ENCODE data around the gene MBD3L2B. TPM values are rescaled to one million over a fixed set of nuclear protein-coding genes. Genes with fewer than 3 reads are reported as not detected.
A peak's percentile ranks its signal among the peaks of the same experiment; 100 is the strongest.

The MBD3L2B gene
- total and polyA plus RNA-seq, 9 of the 15 experiments (the other 6 are each of a cell fraction or from before 2014, with no cell fraction given), result not detected

DNA sequence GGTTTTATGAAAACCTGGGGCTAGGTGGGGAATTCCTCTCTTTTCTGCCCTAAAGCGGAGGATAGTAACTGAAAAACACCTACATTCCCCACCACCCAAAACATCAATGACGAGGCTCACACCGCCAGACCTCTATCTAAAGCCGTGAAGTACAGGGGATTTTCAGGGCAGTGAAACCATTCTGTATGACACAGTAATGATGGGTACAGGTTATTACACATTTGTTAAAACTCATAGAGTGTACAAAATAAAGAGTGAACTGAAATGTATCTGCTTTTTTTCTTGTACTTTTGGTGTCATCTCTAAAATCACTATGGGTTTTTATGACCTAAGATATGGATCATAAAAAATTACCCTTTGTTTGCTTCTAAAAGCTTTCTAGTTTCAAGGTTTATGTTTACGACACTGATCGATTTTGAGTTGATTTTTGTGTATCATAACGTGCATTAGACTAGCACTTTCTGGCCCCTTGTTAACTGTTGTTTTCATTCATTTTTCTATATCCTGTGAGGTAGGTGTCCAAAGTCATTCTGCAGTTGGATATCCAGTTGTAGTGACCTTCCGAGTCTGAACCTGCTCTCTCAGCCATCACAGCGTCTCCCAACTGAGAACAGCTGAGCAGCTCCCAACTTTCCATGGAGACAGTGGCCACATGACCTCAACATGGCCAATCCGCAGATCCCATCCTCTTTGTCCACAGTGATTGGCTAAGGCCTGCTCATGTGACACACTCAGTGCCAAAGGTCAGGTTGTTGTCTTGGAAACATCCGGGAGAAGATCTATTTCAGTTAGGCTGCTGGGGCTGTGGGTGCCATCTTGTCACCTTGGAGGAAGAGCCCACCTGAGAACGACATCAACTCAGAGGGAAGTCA is 10.3 kb downstream of the MBD3L2B start:
- Histone ChIP-seq H3K79me2 (ENCODE audit: control insufficient read depth, insufficient read depth, low read length) (no peaks in the 10 kb centered on the region), H3K27ac (ENCODE audit: extremely low read depth, low read depth, low read length) (no peak overlapping the region), H3K4me2 (ENCODE audit: insufficient read depth, low read length) (no peak overlapping the region), H3K9me1 (ENCODE audit: control insufficient read depth, insufficient read depth, low read length) (no peaks in the 10 kb centered on the region), H3K4me3 (no peak overlapping the region), H4K20me1 (replicated peaks; ENCODE audit: control insufficient read depth, insufficient read depth, low read length) (no peaks in the 10 kb centered on the region), H3K27me3 (ENCODE audit: control insufficient read depth in 2 of 2, insufficient read depth in 2 of 2, low read length in 2 of 2) (peaks cover 0 to 6% of the 10 kb centered on the region in 2 experiments; a peak in 2 of 5 replicates), H3K9me3 (replicated peaks; ENCODE audit: control insufficient read depth, insufficient read depth, low read depth, low read length) (0 out of 2 replicates have a peak, but pooled peaks cover 3% of the 10 kb centered on the region), H3K4me1 (replicated peaks in 1 of 2; ENCODE audit: control insufficient read depth in 2 of 2, insufficient read depth in 2 of 2, low read length in 2 of 2) (no peaks in the 10 kb centered on the region), H3K9ac (ENCODE audit: insufficient read depth in 1 of 2, low read depth in 2 of 2, low read length in 2 of 2) (no peak overlapping the region), H2AFZ (ENCODE audit: low read depth, low read length) (no peak overlapping the region), H3K36me3 (ENCODE audit: control insufficient read depth, insufficient read depth, low read length) (no peaks in the 10 kb centered on the region)
- BruUV-seq (replicated peaks), result no TSS peak
- DNase-seq (ENCODE audit: extremely low read depth in 1 of 4, low spot score in 3 of 4) (no peak), ATAC-seq (no peak), FAIRE-seq (no peak)
- CTCF ChIA-PET (ENCODE audit: low intra/inter-chr PET ratio), result no interaction called here
- POLR2A ChIA-PET, result no interaction called here
- in situ Hi-C loops (cut with MboI), result no loop called here
- intact Hi-C loops (cut with micrococcal nuclease), result no loop called here
- WGBS (ENCODE audit: insufficient coverage, low coverage, missing lambda C conversion rate), result 1% methylated on average over 11 of the region's 12 CpGs
- TF ChIP-seq POLR2H (tag; IDR thresholded peaks at IDR 0.05; ENCODE audit: low read depth) (no peak), HNRNPL (IDR thresholded peaks at IDR 0.05; ENCODE audit: low read depth, low read length) (no peak), NELFE (IDR thresholded peaks at IDR 0.05; ENCODE audit: insufficient read depth, insufficient read length) (no peak), FOXA3 (CRISPR knock-in tag; conservative IDR thresholded peaks at IDR 0.05 in 1 of 2, IDR thresholded peaks at IDR 0.05 in 1 of 2) (no peak), MIER1 (IDR thresholded peaks at IDR 0.05; ENCODE audit: low read depth) (no peak), USF2 (CRISPR knock-in tag; IDR thresholded peaks at IDR 0.05) (peak; percentile 84), PRDM10 (IDR thresholded peaks at IDR 0.05; ENCODE audit: partially characterized antibody) (no peak), YY1 (IDR thresholded peaks at IDR 0.05; ENCODE audit: borderline replicate concordance in 1 of 3, control insufficient read depth in 1 of 3, extremely low read depth in 1 of 3, insufficient read depth in 3 of 3, insufficient read length in 1 of 3, insufficient replicate concordance in 2 of 3, low read depth in 1 of 3, low read length in 2 of 3) (no peak), RAD51 (IDR thresholded peaks at IDR 0.05; ENCODE audit: borderline replicate concordance, low read depth) (peak; percentile 78), SMARCA4 (IDR thresholded peaks at IDR 0.05) (no peak), CBFA2T2 (conservative IDR thresholded peaks at IDR 0.05) (0 out of 2 replicates have a peak, but pooled peaks have one; percentile 5), NR2C2 (CRISPR knock-in tag; IDR thresholded peaks at IDR 0.05) (no peak), NR2C2 (tag; IDR thresholded peaks at IDR 0.05) (peak; percentile 62; the same call in 1 of the 2 replicates), MTA3 (IDR thresholded peaks at IDR 0.05; ENCODE audit: borderline replicate concordance) (no peak), HOMEZ (CRISPR knock-in tag; IDR thresholded peaks at IDR 0.05) (no peak)
